Measurements from ENCODE around the gene BORCS6.
"Not testable (repeated sequence)": the region's sequence is repeated elsewhere in the genome, so short reads cannot be mapped to it uniquely, and the experiment has no call there.

The BORCS6 gene

DNA sequence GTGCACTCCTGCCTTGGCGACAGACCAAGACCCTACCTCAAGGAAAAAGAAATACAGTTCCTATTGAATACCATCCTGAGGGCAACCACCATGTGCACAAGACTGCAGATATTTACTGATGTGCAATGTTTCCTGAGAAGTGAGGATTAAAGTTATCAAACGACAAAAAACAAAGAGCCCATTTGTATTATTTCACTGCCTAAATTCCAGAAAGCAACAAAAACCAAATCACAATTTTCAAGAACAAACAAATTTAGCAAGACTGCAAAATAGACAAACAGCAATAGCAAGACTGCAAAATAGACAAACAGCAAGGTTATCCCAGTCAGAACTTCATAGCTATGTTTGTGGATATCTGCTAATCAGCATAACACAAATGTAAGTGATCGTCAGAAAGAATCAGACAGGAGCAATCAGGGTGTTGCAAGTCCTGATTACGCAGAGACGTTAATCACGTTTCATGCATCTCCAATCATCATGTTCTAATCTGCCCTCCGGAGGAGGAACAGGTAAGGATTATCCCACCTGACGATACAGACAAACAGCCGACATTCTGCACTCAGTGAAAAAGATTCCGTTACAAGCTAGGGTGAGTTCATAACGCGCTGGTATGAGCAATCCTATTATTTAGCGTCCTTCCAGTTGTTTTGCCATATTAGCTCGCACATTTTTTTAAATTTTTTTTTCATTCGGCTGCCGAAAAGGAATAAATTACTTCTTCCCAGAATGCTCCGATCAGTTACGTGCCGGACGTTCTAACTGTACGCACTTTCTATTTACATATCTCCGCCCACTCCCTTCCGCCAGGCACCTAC, 16.7 kb downstream of the BORCS6 start:
- peak overlapping the region; percentile 95 for H3K27ac ChIP-seq (ENCODE audit: insufficient read depth, low read depth, low read length, poor library complexity, severe bottlenecking)
- no peaks in the 10 kb centered on the region for H3K36me3 ChIP-seq (ENCODE audit: control insufficient read depth, insufficient read depth, low read length)
- H3K9me3 ChIP-seq (ENCODE audit: control insufficient read depth, low read length), result no peaks in the 10 kb centered on the region
- WGBS, 2 experiments, result 1 to 2% methylated on average over 23 of the region's 23 CpGs
- peaks cover 23% of the 10 kb centered on the region for H3K4me1 ChIP-seq (ENCODE audit: control insufficient read depth, insufficient read depth, low read length)
- H3K4me3 ChIP-seq (ENCODE audit: insufficient read depth, low read depth, low read length), result peak overlapping the region; percentile 56
- H3K27me3 ChIP-seq (ENCODE audit: control insufficient read depth, insufficient read depth, low read length, poor library complexity, severe bottlenecking), result no peaks in the 10 kb centered on the region

DNA sequence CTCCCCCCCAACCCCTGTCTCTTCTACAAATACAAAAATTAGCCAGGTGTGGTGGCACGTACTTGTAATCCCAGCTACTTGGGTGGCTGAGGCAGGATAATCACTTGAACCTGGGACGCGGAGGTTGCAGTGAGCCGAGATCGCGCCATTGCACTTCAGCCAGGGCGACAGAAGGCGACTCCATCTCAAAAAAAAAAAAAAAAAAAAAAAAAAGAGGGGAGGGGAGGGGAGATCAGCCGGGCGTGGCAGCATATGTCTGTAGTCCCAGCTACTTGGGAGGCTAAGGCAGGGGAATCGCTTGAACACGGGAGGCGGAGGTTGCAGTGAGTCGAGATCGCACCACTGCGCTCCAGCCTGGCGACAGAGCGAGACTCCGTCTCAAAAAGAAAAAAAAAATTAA, 19.8 kb downstream of the BORCS6 start:
- H3K9me3 ChIP-seq (ENCODE audit: control insufficient read depth, low read length); H3K4me3 ChIP-seq (ENCODE audit: insufficient read depth, low read depth, low read length); H3K27me3 ChIP-seq (ENCODE audit: control insufficient read depth, insufficient read depth, low read length, poor library complexity, severe bottlenecking); H3K4me1 ChIP-seq (ENCODE audit: control insufficient read depth, insufficient read depth, low read length); H3K27ac ChIP-seq (ENCODE audit: insufficient read depth, low read depth, low read length, poor library complexity, severe bottlenecking); H3K36me3 ChIP-seq (ENCODE audit: control insufficient read depth, insufficient read depth, low read length): not testable (repeated sequence)
- 89 to 93% methylated on average over 16 to 19 of the region's 19 CpGs for WGBS, 2 experiments

DNA sequence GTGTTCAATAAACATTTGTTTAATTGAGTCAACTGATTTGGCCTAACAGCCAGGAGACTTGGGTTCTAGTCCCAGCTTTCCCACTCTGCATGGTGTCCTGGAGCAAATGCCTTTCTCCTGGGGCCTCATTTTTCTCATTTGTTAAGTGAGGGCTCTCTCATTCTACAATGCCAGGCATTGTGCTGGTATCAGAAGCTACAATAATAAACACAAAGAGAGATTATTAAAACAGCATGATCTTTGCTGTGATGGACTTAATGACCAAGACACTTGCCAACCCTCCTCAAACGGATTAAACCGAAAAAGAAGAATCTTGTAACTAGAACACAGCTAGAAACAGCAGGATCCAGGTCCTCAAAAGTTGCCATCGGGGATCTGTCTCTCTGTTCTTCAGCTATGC, 22.5 kb downstream of the BORCS6 start:
- WGBS, 2 experiments, result 77 to 83% methylated on average over 3 of the region's 3 CpGs
- H3K4me1 ChIP-seq (ENCODE audit: control insufficient read depth, insufficient read depth, low read length), result peaks cover 16% of the 10 kb centered on the region
- H3K36me3 ChIP-seq (ENCODE audit: control insufficient read depth, insufficient read depth, low read length), result no peaks in the 10 kb centered on the region
- H3K9me3 ChIP-seq (ENCODE audit: control insufficient read depth, low read length), result no peaks in the 10 kb centered on the region
- H3K27me3 ChIP-seq (ENCODE audit: control insufficient read depth, insufficient read depth, low read length, poor library complexity, severe bottlenecking), result no peaks in the 10 kb centered on the region
- H3K27ac ChIP-seq (ENCODE audit: insufficient read depth, low read depth, low read length, poor library complexity, severe bottlenecking), result no peak overlapping the region
- no peak overlapping the region for H3K4me3 ChIP-seq (ENCODE audit: insufficient read depth, low read depth, low read length)

DNA sequence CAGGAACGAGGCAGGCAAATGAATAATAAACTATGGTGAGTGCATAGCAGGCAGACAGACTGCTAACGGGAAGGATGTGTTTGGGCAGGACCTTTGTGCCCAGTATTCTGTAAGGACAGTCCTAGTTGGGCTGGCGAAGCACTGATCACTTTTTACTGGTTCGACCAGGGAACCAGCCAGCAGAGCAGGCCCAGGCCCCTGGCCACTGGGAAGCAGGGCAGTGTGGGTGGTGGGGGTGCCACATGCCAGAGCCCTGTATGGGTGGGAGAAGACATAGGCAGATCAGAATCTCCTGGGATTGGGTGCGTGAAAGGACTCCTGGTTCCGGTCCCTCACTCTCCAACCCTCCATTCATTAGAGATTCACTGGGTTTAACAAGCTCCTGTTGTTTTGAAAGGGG, 23.2 kb downstream of the BORCS6 start:
- Histone ChIP-seq H3K36me3 (ENCODE audit: control insufficient read depth, insufficient read depth, low read length) (peaks cover under 1% of the 10 kb centered on the region), H3K4me1 (ENCODE audit: control insufficient read depth, insufficient read depth, low read length) (peaks cover 18% of the 10 kb centered on the region), H3K4me3 (ENCODE audit: insufficient read depth, low read depth, low read length) (no peak overlapping the region), H3K9me3 (ENCODE audit: control insufficient read depth, low read length) (no peaks in the 10 kb centered on the region), H3K27me3 (ENCODE audit: control insufficient read depth, insufficient read depth, low read length, poor library complexity, severe bottlenecking) (no peaks in the 10 kb centered on the region), H3K27ac (ENCODE audit: insufficient read depth, low read depth, low read length, poor library complexity, severe bottlenecking) (no peak overlapping the region)
- WGBS, 2 experiments, result 85 to 93% methylated on average over 5 to 6 of the region's 6 CpGs

DNA sequence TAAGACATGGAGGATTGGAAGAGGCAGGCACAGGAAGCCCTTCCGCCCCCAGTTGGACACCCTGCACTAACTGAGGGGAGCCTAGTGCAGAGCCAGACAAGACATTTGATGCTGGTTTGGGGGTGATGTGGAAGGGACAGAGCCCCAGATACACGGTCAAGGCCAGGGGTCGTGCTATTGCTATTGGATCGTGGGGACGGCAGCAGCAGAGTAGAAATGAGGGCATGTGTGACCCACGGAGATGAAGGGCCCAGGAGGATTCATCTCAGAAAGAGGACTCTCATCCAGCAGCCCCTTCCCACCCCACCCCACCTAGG, 25.2 kb downstream of the BORCS6 start:
- H3K4me1 ChIP-seq (ENCODE audit: control insufficient read depth, insufficient read depth, low read length), result peaks cover 28% of the 10 kb centered on the region
- WGBS, 2 experiments, result 84 to 87% methylated on average over 6 of the region's 6 CpGs
- H3K4me3 ChIP-seq (ENCODE audit: insufficient read depth, low read depth, low read length), result no peak overlapping the region
- H3K27me3 ChIP-seq (ENCODE audit: control insufficient read depth, insufficient read depth, low read length, poor library complexity, severe bottlenecking), result no peaks in the 10 kb centered on the region
- no peak overlapping the region for H3K27ac ChIP-seq (ENCODE audit: insufficient read depth, low read depth, low read length, poor library complexity, severe bottlenecking)
- H3K36me3 ChIP-seq (ENCODE audit: control insufficient read depth, insufficient read depth, low read length), result peaks cover 11% of the 10 kb centered on the region
- no peaks in the 10 kb centered on the region for H3K9me3 ChIP-seq (ENCODE audit: control insufficient read depth, low read length)

DNA sequence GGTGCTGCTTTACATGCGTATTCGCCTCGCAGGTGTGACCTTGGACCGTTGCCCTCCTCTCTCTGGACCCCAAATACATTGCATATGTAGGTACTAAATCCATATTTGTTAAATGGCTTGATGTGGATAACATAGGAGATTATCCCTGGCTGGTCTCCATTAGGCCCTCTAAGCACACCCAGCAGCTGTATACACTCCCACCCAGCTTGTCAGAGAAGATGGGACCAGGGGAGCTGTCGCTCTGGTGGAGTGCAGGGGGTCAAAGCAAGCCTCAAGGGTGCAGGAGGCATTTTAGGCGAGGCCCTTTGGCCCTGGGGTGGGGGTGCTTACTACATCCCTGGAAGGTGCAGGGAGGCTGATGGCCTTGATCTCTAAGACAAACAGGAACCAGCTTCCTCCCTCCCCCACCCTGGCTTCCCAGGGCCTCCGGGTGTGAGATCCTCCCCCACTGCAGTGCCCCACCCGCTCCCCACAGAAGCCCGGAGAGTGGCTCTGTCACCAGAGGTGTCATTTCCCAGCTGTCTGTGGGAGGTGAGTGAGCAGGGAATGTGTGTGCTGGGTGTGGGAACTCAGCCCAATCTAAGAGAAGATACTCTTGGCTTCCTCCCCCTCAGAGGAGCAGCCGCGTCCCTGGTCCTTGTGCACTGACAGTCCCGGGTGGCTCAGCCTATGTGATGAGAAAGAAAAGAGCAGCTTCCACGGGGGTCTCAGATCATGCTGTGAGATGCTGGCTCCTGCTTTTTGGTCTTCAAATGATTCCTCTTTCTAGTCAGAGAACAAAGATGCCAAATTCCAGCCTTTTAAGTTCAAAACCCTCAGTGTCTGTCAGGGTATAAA, 25.8 kb downstream of the BORCS6 start:
- Histone ChIP-seq H3K27ac (ENCODE audit: insufficient read depth, low read depth, low read length, poor library complexity, severe bottlenecking) (peak overlapping the region; percentile 97), H3K4me3 (ENCODE audit: insufficient read depth, low read depth, low read length) (no peak overlapping the region)
- WGBS, 2 experiments, result 38 to 46% methylated on average over 13 of the region's 13 CpGs

DNA sequence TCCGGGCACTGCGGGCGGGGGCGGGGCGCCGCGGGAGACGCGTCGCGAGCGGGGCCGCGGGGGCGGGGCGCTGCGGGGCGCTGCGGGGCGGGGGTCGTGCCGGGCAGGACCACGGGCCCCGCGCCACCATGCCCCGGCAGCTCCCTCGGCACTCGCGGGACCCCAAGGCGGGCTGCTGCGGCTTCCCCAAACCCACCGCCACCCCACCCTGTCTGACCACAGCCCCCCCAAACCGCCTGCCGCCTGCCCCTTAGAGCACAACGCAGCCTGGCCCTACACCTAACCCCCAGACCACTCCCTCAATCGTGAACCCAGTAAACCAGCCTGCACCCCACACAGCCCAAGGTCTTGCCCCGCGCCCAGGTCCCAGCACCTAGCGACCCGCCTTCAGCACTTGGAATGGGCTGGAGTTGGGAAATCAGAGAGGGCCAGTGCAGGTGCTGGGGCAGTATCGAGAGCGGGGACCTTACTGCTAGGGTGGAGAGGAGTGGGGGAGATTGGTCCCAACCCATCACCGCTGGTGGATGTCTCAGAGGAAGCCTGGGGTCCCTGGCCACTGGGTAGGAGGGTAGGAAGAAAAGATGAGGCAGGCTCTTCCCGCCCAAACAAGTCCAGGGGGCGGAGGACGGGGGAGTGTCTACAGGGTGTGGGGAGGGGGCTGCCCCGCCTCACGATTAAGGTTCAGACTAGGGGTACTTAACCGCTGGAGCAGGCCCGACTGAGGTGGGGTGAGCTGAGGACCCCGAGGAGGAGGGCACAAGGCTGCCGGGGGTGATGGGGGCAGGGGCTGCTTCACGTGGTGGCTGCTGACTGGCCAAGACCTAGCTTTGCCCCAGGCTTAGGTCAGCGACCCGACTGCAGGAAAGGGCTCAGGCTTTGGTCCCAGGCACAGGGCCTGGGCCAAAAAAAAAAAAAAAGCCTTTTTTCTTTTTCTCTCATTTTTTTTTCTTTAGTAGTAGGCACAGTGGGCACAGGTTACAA, 26.7 kb downstream of the BORCS6 start:
- WGBS, 2 experiments, result 1% methylated on average over 55 of the region's 55 CpGs
- no peaks in the 10 kb centered on the region for H3K27me3 ChIP-seq (ENCODE audit: control insufficient read depth, insufficient read depth, low read length, poor library complexity, severe bottlenecking)

More for the DNA sequence above, 25.8 kb downstream of the BORCS6 start:
- H3K27me3 ChIP-seq (ENCODE audit: control insufficient read depth, insufficient read depth, low read length, poor library complexity, severe bottlenecking), result no peaks in the 10 kb centered on the region
- peaks cover 11% of the 10 kb centered on the region for H3K36me3 ChIP-seq (ENCODE audit: control insufficient read depth, insufficient read depth, low read length)
- no peaks in the 10 kb centered on the region for H3K9me3 ChIP-seq (ENCODE audit: control insufficient read depth, low read length)
- peaks cover 28% of the 10 kb centered on the region for H3K4me1 ChIP-seq (ENCODE audit: control insufficient read depth, insufficient read depth, low read length)

DNA sequence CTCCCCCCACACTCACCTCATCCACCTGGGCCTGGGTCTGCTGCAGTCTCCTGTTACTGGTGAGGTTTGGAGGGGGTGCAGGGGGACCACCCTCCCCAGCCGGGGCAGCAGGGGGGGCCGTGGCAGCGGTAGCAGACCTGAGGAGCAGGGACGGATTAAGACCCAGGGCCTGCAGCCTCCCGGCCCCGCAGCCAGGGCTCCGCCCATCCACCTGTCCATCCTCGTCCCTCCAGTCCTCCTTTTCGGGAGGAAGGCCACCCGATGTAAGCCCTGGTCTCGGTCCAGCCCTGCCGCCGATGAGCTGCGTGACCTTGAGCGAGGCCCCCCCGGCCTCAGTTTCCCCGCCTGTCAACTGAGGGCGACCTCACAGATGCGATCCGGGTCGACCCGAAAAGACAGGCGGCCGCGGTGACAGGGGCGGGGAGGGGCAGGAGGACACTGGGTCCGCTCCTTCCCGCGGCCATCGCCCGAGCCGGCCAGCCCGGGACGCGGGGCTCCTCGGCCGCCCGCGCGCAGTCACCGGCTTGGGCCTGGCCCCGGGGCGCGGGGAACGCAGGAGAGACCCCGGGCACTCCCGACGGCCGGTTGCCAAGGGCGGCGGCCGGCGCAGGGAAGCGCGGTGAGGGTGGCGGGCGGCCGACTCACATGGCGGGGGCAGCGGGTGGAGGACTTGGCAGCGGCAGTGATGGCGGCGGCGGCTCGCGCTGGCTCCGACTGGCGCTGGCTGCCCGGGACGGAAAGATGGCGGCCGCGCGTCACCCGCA, 27.6 kb downstream of the BORCS6 start, which contains the start of gene VAMP2:
TSS of gene VAMP2 (minus strand) at position 716 of the 764 bp plus-strand sequence. CDS start at position 647, 69 bp downstream.
- H3K4me3 ChIP-seq (ENCODE audit: insufficient read depth, low read depth, low read length), result peak within 1 kb of the TSS; percentile 97
- peaks cover 11% of the 10 kb centered on the region for H3K36me3 ChIP-seq (ENCODE audit: control insufficient read depth, insufficient read depth, low read length)
- H3K9me3 ChIP-seq (ENCODE audit: control insufficient read depth, low read length), result no peaks in the 10 kb centered on the region
- peaks cover 28% of the 10 kb centered on the region for H3K4me1 ChIP-seq (ENCODE audit: control insufficient read depth, insufficient read depth, low read length)
- no peaks in the 10 kb centered on the region for H3K27me3 ChIP-seq (ENCODE audit: control insufficient read depth, insufficient read depth, low read length, poor library complexity, severe bottlenecking)
- peak within 1 kb of the TSS; percentile 97 for H3K27ac ChIP-seq (ENCODE audit: insufficient read depth, low read depth, low read length, poor library complexity, severe bottlenecking)
- WGBS, 2 experiments, result 0 to 1% methylated on average over 75 of the region's 75 CpGs

More for the DNA sequence above, 26.7 kb downstream of the BORCS6 start:
- peak overlapping the region; percentile 97 for H3K4me3 ChIP-seq (ENCODE audit: insufficient read depth, low read depth, low read length)
- peaks cover 28% of the 10 kb centered on the region for H3K4me1 ChIP-seq (ENCODE audit: control insufficient read depth, insufficient read depth, low read length)
- H3K9me3 ChIP-seq (ENCODE audit: control insufficient read depth, low read length), result no peaks in the 10 kb centered on the region
- H3K36me3 ChIP-seq (ENCODE audit: control insufficient read depth, insufficient read depth, low read length), result peaks cover 11% of the 10 kb centered on the region
- H3K27ac ChIP-seq (ENCODE audit: insufficient read depth, low read depth, low read length, poor library complexity, severe bottlenecking), result peak overlapping the region; percentile 97
